Measurements from ENCODE around the gene MAPK13.
"Not testable (repeated sequence)": the region's sequence is repeated elsewhere in the genome, so short reads cannot be mapped to it uniquely, and the experiment has no call there.

Gene MAPK13

DNA sequence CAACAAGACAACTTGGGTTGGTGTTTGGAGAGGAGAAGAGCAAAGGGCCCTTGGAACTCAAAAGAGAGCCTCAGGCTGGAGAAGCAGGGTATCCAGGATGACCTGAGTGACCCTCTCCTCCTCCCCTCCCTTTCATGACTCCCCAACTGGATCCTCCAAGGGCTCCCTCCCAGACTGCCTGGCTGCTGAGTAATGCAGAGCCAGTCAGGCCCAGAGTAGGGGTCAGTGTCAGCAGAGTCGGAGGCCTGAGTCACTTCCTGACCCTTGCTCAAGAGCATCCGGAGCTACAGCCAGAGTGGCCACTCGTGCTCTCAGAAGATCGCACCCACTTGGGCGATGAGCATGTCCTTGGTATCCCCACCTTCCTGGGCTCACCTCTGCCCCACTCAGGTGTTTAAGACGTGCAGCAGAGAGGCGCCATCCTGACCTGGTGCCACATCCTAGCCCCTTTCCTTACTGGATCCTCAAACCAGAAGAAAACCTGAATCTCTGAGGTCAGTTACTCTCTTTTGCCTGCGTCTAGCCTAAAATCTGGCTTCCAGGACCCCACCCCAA is 2.8 kb upstream of the MAPK13 start:
- DNase-seq (ENCODE audit: low spot score), result no peak

DNA sequence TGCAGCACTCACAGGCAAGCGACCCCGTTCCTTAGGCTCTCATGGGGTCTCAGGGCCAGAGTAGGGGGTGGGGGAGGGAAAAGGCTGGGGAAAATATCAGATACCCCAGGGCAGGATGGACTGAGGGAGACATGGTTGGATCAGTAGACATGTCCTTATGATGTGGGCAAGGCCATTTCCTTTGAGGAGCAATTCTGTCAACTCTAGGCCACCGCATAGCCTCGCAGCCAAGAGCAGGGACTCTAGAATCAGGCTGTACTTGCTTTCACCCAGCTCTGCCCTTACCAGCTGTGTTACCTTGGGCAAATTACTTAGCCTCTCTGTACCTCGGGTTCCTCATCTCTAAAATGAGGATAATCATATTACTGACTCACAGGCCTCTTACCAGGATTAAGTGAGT is 2.2 kb upstream of the MAPK13 start:
- no peak for DNase-seq (ENCODE audit: low spot score)

DNA sequence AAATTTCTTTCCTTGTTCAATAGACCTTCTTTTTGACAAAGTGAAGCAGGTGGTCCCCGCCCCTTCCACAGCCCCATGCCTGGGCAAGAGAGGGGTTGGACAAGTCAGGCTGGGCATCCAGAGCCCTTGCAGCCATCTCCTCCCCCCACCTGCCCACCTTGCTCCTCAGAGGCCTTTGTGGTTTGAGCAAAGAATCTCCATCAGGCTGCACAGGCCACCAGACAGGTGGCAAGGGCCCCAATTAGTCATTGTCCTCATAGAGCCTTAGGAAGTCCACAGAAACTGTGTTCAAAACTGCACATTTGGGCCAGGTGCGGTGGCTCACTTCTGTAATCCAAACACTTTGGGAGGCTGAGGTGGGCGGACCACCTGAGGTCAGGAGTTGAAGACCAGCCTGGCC is 1.5 kb upstream of the MAPK13 start:
- DNase-seq (ENCODE audit: low spot score), result no peak

DNA sequence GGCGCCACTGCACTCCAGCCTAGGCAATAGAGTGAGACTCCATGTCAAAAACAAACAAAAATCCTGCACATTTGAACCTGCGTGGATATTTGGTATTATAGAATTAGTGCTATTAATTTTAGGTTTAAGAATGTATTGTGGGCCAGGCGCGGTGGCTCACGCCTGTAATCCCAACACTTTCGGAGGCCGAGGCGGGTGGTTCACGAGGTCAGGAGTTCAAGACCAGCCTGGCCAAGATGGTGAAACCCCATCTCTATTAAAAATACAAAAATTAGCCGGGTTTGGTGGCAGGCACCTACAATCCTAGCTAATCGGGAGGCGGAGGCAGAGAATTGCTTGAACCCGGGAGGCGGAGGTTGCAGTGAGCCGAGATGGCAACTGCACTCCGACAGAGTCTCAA is 979 bp upstream of the MAPK13 start:
- DNase-seq (ENCODE audit: low spot score), result not testable (repeated sequence)

DNA sequence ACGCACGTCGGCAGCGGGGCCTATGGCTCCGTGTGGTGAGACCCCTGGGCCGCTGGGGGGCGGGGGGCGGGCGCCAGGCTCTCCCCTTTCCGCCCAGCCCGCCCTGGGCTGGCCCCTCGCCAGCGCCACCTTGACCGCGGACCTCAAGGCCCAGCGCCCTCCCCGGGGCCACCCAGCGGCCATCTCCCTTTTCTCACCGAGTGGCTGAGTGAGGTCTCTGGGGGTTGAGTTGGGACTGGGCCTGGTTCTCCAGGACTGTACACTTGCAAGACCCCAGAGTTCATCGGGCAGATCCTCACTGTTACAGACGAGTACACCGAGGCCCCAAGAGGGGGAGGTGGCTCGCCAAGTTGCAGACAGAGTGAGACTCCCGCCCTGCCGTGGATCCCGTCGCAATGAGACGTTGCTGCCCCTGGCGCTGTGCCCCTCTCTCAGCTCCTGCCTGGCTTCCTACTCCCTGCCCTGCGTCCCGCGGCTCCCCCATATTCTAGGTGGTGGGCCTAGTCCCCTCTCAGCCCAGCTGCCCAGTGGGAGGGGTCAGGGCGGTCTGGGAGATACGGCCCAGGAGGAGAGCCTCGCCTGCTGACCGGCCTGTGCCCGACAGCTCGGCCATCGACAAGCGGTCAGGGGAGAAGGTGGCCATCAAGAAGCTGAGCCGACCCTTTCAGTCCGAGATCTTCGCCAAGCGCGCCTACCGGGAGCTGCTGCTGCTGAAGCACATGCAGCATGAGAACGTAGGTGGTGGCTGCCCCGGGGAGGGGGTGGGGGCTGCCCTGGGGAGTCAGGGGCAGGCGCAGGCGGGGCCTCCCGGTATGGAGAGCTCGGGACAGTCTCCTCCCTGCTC is 576 bp downstream of the MAPK13 start:
- DNase-seq (ENCODE audit: low spot score), result no peak

DNA sequence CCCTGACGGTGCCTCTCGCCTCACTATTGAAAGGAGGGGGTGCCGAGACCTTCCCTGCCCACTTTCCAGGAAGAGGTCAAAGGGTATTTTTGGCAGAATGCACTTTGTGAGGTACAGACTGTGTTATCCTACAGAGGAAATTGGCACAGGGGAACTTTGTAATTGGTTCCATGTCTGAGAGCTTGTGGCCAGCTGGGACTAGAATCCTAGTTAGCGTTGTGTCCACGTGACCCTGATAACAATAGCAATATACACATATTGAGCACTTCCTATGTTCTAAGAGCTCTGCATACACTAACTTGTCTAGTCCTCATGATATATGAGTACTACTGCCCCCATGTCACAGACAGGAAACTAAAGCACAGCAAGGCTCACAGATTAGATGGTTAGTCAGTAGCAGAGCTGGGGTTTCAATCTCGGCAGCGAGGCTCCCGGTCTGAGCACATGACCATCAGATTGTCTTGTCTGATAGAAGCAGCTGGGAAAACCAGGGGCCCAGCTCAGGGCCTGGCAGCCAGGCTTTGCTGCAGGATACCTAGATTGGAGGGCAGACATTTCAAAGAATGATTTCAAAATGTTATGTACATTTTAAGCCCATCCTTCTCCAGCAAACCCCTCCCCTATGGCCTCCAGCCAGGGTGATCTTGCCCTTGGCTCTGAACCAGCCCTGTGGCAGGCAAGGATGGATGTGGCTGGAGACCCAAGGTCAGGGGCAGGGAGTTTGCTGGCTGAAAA is 1.4 kb downstream of the MAPK13 start:
- DNase-seq (ENCODE audit: low spot score), result no peak

DNA sequence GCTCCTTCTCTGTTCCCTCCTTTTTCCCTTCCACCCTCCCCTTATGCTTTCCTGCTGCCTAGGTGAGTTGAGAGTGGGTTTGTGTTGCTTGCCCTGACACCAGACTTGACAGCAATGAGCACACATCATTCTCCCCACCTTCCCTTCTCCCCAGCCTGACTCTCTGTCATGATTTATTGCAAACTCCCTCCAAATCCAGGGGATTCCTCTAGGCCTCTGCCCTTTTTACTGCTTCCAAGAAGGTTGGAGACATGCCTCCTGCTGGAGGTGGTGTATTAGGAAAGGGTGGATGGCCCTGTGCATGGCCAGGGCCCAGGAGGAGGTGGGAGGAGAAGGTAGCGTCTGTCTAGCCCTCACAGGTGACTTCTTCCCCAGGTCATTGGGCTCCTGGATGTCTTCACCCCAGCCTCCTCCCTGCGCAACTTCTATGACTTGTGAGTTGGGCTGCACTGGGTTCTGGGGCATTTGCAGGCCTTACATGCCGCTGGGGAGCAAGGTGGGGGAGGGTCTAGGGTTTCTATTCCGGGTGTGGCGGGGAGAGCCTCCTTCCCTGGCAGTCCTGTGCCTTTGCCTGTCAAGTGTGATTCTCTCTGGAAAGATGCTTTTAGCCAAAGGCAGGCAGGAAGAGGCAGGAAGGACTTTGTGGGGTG is 2.1 kb downstream of the MAPK13 start:
- DNase-seq (ENCODE audit: low spot score), result no peak

DNA sequence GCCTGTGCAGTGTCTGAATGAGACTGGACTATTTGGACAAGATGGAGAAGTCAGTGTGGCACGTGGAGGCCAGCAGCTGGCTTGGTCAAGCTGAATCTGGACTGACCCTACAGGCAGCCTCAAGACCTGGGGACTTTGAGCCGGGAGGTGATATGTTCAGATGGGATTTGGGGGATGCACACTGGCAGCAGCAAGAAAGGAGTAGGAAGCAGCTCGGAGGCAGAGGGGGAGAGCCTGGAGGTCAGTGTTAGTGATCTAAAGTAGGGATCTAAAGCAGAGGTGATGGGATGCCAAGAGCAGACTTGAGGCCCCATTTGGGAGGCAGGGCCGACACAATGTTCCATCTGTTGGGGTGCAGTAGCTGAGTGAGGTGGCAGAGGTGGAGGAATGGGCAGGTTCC is 2.8 kb downstream of the MAPK13 start:
- DNase-seq (ENCODE audit: low spot score), result no peak

DNA sequence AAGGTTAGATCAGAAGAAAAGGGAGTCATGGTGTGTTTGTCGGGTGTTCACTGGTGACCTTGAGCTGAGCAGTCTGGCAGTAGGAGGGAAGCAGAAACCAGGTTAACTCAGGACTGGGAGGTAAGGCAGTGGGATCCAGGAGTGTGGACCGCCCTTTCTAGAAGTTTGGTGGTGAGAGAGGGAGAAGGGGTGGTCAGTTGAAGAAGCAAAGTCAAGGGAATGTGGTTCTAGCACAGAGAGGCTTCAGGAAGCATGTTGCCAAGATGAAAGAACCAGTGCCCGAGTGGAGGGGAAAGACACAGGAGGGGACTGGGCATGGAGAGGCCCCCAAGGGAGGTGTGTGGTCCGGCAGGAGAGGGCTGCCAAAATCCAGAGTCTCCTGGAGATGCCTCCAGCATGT is 3.6 kb downstream of the MAPK13 start:
- DNase-seq (ENCODE audit: low spot score), result no peak

DNA sequence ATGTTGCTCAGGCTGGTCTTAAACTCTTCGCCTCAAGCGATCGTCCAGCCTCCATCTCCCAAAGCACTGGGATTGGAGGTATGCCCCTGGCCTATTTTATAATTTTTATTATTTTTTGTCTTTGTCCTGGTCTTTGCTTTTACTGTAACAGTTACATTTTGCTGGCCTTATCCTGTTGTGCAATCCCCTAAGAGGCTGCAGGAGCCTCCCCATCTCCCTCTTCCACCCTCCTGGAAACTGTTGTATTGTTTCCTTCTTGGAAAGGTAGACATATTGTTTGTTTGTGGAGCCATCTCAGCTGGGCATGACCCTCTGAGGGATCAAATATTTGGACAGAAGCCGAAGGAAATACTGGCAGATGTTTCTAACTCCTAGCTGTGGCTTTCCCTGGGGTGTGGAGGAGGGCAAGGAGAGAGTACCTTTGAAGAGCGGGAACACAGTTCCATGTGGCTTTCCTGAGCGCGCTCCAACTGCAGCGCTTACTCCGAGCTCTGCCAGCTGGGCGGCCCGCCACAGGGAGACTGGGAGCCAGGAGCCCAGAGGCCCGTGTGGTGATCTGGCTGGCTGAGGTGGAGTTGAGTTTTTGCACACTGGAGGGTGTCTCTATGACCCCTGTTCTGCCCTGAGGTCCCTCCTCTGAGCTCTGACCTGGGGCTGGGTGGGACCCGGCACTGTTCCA is 4.9 kb downstream of the MAPK13 start:
- no peak for DNase-seq (ENCODE audit: low spot score)

DNA sequence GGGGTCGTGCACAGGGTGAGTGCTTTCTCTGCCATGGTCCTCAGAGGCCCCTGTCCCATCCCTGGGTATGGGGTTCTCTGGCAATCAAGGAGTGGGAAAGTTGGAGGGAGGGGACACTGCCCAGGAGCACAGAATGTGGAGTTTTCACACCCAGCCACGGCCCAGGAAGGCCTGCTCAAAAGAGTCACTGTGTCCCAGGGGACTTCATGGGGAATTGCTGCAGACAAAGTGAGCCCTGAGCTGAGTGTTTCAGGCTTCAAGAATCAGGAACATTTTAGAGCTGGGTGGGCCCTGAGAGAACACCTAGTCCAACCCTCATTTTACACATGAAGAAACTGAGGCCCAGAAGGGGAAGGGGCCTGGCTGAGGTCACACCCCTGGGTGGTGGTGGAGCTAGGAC is 5.7 kb downstream of the MAPK13 start:
- DNase-seq (ENCODE audit: low spot score), result no peak

DNA sequence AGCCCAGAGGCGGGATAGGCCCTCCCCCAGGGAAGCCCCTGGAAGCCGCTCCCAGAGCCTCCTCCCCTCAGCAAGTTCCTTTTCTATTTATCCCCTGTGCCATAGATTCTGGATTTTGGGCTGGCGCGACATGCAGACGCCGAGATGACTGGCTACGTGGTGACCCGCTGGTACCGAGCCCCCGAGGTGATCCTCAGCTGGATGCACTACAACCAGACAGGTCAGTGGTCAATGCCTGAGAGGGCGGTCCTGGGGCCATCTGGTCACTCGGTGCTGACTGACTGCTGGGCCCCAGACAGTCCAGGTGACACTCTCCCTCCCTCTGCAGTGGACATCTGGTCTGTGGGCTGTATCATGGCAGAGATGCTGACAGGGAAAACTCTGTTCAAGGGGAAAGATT is 6.2 kb downstream of the MAPK13 start:
- no peak for DNase-seq (ENCODE audit: low spot score)

DNA sequence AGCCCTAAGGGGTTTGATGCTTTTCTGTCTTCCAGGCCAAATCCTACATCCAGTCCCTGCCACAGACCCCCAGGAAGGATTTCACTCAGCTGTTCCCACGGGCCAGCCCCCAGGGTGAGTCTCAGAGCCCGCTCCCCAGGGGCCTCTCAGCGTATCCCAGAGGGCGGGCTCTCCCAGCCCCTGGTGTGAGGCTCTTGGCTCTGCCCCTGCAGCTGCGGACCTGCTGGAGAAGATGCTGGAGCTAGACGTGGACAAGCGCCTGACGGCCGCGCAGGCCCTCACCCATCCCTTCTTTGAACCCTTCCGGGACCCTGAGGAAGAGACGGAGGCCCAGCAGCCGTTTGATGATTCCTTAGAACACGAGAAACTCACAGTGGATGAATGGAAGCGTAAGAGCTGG is 8.4 kb downstream of the MAPK13 start:
- DNase-seq (ENCODE audit: low spot score), result no peak

DNA sequence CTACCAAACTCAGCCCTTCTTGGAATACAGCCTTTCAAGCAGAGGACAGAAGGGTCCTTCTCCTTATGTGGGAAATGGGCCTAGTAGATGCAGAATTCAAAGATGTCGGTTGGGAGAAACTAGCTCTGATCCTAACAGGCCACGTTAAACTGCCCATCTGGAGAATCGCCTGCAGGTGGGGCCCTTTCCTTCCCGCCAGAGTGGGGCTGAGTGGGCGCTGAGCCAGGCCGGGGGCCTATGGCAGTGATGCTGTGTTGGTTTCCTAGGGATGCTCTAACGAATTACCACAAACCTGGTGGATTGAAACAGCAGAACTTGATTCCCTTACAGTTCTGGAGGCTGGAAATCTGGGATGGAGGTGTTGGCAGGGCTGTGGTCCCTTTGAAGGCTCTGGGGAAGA is 9.1 kb downstream of the MAPK13 start:
- DNase-seq (ENCODE audit: low spot score), result no peak

DNA sequence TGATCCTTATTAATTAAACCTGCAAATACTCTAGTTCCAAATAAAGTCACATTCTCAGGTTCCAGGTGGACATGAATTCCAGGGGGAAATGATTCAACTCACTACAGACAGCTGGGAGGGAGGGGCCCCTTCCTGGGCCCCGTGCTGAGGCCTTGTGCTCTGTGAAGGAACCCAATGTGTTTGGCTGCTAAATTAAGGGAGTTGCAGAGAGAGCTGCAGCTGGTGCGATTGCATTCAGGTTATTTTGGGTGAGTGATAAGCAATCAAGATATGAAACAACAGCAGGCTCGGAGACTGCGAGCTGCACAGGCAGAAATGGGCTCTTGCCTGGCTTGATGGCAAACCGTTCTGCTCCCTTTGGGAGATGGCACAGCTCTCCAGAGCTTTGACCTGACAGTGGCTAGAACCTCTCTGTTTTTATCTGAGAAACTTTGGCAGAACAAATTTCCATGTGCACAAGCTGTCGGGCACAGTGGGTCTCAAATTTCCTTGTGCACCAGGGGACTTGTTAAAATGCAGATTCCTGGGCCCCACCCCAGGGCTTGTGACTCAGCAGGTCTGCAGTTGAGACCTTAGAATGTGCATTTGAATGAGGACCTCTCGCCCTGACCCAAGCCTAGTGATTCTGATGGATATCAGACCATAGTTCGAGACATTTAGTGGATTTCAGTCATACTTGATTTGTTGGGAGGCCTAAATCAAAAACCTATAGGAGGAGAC is 9.8 kb downstream of the MAPK13 start:
- no peak for DNase-seq (ENCODE audit: low spot score)

DNA sequence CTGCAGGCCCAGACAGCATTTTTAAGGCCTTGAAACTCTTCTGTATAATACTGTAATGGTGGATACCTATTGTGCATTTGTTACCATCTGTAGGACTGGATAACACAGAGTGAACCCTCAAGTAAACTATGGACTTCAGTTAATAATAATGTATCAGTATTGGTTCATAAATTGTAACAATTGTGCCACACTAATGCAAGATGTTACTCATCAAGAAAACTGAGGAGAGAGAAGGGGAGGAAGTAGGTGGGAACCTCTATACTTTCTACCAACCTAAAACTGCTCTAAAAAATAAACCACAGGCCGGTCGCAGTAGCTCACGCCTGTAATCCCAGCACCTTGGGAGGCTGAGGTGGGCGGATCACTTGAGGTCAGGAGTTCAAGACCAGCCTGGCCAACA is 10.8 kb downstream of the MAPK13 start:
- no peak for DNase-seq (ENCODE audit: low spot score)

DNA sequence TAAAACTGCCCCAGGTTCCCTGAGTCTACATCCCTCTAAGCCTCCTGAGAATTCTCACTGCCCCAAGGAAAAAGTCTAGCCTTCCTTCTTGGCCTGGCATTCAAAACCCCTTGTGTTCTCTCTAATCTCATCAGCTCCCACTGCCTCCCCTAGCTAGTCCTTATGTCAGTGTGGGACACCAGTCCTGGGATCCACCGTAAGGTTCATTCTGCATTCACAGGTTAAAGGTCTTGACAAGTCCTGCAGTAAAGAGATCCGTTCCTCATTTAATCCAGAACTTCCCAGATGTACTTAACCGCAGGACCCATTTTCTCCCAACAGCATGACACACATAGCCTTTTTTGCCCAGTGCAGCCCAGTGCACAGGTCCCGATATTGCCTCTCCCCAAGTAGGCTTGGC is 11.6 kb downstream of the MAPK13 start:
- no peak for DNase-seq (ENCODE audit: low spot score)

DNA sequence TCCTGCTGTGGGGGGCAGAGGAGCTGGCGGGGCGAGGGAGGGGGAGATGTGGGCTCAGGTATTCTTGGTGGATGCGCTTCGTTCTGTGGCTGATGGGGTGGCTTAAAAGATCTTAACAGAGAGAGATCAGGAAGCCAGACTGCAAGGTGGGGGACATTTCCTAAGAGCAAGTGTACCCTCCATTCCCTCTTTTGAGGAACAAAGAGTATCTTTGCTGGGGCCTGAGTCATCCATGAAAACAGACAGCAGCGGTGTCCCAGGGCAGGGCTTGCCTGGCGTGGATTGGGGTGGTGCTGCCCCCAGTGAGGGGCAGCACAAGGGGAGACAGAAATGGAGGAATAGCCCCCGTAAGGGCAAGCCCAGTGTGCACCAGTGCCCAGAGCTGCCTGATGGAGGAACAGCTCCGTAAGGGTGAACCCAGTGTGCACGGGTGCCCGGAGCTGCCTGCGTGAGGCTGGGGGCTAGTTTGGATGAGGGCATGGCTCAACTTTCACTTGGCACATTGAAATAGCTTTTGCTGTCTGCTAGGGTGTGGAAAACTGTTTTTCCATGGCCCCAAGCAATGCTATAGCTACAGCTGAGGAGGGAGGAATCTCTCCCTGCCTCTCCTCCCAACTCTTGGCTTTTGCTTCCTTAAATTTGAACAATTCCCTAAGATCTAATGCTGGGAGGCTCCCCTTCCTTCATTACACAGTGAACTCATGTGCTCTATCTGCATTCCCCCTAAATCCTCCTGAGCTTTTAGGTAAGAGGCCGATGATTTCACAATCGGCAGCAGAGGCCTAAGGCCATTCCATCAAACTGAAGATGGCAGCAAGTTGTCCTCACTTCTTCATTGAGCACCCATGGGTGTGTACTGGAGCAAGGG is 12.9 kb downstream of the MAPK13 start:
- DNase-seq (ENCODE audit: low spot score), result no peak

DNA sequence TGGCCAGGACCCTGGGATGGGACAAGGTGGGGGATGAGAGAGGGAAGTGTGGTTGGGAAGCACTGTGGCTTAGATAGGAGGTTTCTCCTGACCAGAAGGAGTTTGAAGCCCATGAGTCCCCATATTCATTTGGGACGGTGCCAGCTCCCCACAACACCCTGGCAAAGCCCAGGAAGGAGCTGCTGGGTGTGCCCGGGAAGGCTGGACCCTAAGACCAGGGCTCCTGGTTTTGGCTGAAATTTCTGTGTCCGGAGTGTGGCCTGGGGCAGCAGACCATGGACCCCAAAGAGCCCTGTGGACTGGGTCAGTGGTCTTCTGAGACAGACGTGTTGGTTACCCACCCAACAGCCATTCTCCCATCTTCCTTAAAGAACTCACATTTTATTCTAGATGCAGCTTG is 15.2 kb downstream of the MAPK13 start:
- no peak for DNase-seq (ENCODE audit: low spot score)

DNA sequence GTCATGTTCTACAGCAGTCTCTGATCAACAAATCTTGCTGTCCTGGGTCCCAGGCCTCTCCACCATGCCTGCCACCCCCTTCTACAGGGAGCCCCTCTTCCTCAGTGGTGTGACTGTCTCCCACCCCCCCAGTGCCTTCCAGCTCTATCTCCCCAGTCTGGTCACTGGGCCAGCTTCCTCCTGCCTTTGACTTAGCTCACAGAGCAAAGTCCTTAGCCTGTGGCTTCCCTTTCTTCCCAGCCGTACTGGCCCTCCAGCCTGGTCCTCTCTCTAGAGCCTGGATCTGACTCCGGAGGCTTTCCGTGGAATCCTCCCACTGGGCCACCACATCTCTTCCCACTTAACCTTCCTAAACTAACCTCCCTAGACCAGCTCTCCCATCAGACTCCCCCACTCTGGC is 17.0 kb downstream of the MAPK13 start:
- DNase-seq (ENCODE audit: low spot score), result no peak

DNA sequence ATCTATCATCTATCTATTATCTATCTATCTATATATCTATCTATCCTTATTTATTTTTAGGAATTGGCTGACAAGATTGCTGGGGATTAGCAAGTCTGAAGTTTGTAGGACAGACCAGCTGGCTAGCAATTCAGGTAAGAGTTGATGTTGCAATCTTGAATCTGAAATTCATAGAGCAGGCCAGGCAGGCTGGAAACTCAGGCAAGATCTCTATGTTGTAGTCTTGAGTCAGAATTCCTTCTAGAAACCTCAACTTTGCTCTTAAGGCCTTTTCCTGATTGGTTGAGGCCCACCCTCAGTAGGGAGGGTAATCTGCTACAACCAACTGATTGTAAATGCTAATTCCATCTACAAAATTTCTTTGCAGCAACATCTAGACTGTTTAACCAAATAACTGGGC is 19.2 kb downstream of the MAPK13 start:
- DNase-seq (ENCODE audit: low spot score), result no peak

Data from hematopoietic multipotent progenitor cell treated with erythropoietin and hydrocortisone succinate and interleukin-3 and kit ligand, for 17 days (in vitro differentiated cells).